ENCODE measurements around the gene FSCN2. TPM values are rescaled to one million over a fixed set of nuclear protein-coding genes. Genes with fewer than 3 reads are reported as not detected.

The FSCN2 gene
- total RNA-seq, 1 experiment from 2014 or later, result 2.9 TPM

DNA sequence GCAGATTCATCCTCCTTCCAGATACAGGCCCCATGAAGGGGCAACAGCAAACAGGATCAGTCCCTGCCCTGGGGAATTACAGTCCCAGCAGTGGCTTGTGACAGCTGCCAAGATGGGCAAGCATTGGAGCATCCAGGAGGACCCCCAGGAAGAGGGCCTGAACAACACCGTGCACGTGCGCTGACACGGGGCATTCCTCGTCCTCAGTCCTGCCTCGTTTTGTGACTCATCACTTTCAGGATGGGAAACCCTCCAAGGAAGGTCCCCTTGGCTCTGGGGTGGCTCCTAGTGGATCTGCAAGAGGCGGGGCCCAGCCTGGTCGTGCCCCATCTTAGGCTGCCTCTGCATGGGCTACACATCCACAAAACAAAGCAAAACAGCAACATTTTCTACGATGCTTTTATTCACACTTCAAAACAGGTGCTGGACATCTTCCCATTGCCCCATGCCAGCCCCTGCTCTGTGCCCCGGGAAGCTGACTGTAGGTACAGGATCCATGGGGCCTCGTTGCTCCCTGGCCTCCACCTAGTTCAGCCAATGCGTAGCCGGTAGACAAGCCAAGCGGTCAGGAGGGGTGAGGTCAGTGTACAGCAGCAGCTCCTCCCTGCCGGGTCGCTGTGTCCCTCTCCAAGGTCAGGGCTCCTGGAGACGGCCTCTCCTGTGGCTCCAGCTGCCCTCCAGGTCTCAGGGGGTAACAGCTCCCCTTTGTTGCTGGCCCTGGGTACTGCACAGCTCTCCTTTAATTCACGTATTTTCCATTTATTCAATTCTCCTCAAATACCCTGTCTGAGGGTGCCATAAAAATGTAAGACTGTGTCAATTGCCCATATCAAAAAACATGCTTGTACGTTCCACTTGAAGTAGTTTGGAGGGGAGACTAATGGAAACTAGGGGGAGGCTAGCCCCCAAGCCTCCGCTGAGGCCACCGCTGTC, 47.8 kb upstream of the FSCN2 start:
- CTCF ChIA-PET, result interaction anchor here (0.7 to 1.0 kb wide), 2 partner anchors 39 to 66 kb away, joined by 3 to 4 read pairs; no protein-coding TSS in a partner anchor
- H3K27ac Mint-ChIP-seq (ENCODE audit: unreplicated experiment), result no peak overlapping the region
- no peak overlapping the region for H3K4me3 ChIP-seq (ENCODE audit: low read depth, low read length)
- DNase-seq, result no peak
- intact Hi-C loops (cut with micrococcal nuclease; ENCODE audit: unreplicated experiment), result loop anchor here (2.0 kb wide), 1 partner anchor 40 kb away; no protein-coding TSS in a partner anchor
- H3K27me3 ChIP-seq (replicated peaks; ENCODE audit: control insufficient read depth, insufficient read depth, low read length), result no peaks in the 10 kb centered on the region
- H3K4me3 Mint-ChIP-seq (ENCODE audit: unreplicated experiment), result no peak overlapping the region
- no TSS peak for BruUV-seq (replicated peaks)
- no peak for TF ChIP-seq CTCF (IDR thresholded peaks at IDR 0.05; ENCODE audit: insufficient read depth in 1 of 2, low read depth in 1 of 2, low read length in 1 of 2, severe bottlenecking in 1 of 2, unreplicated experiment in 1 of 2)
- no peaks in the 10 kb centered on the region for H3K36me3 ChIP-seq (ENCODE audit: control insufficient read depth, insufficient read depth, low read length)
- no peaks in the 10 kb centered on the region for H3K9me3 Mint-ChIP-seq (ENCODE audit: unreplicated experiment)
- peaks cover 14% of the 10 kb centered on the region for H3K4me1 ChIP-seq
- no peaks in the 10 kb centered on the region for H3K4me1 Mint-ChIP-seq (ENCODE audit: low read depth, unreplicated experiment)
- H3K36me3 Mint-ChIP-seq (ENCODE audit: insufficient read depth, unreplicated experiment), result peaks cover 5% of the 10 kb centered on the region
- H3K27me3 Mint-ChIP-seq (ENCODE audit: insufficient read depth, unreplicated experiment), result no peaks in the 10 kb centered on the region
- POLR2A ChIA-PET, result no interaction called here
- H3K9me3 ChIP-seq, result no peaks in the 10 kb centered on the region

DNA sequence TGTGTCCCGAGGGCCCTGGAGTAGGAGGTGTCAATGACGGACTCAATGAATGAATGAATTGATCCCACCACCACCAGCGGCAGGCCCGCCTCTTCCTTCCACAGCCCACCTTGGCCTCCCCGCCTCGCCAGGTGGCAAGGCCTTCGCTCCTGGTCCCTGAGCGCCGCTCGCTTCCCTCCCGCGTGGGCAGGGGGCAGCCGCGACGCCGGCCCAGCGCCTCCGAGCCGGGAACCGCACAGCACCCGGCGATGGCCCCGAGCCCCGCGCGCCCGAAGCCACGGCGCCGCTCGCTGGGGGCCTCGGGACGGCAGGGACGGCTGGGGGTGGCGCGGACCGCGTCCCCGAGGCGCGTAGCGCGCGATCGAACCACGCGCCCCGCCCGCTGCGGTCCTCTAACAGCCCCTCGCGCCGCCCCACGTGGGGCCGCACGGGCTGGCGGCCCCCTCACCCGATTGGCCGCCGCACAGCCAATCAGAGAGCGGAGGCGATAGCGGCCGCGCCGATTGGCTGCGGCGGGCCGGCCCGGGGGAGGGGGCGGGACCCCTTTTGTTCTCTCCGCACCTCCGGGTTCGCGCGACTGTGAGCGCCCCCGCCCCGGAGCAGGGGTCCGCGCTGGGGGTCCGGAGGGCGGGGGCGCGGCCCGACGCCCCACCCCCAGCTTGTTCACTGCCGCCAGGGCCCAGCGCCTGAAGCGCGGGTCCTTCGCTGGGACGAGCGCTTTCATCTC, 46.9 kb upstream of the FSCN2 start:
- H3K9me3 ChIP-seq, result no peaks in the 10 kb centered on the region
- ChIA-PET POLR2A (no interaction called here), CTCF (interaction anchor here (0.7 to 1.0 kb wide), 2 partner anchors 38 to 66 kb away, joined by 3 to 4 read pairs; no protein-coding TSS in a partner anchor)
- DNase-seq, result no peak
- Mint-ChIP-seq H3K36me3 (ENCODE audit: insufficient read depth, unreplicated experiment) (peaks cover 5% of the 10 kb centered on the region), H3K27ac (ENCODE audit: unreplicated experiment) (no peak overlapping the region), H3K4me1 (ENCODE audit: low read depth, unreplicated experiment) (no peaks in the 10 kb centered on the region), H3K27me3 (ENCODE audit: insufficient read depth, unreplicated experiment) (no peaks in the 10 kb centered on the region), H3K4me3 (ENCODE audit: unreplicated experiment) (no peak overlapping the region), H3K9me3 (ENCODE audit: unreplicated experiment) (no peaks in the 10 kb centered on the region)
- H3K36me3 ChIP-seq (ENCODE audit: control insufficient read depth, insufficient read depth, low read length), result no peaks in the 10 kb centered on the region
- H3K27me3 ChIP-seq (replicated peaks; ENCODE audit: control insufficient read depth, insufficient read depth, low read length), result no peaks in the 10 kb centered on the region
- no peak overlapping the region for H3K4me3 ChIP-seq (ENCODE audit: low read depth, low read length)
- no peak for TF ChIP-seq CTCF (IDR thresholded peaks at IDR 0.05; ENCODE audit: insufficient read depth in 1 of 2, low read depth in 1 of 2, low read length in 1 of 2, severe bottlenecking in 1 of 2, unreplicated experiment in 1 of 2)
- no TSS peak for BruUV-seq (replicated peaks)
- peaks cover 14% of the 10 kb centered on the region for H3K4me1 ChIP-seq
- intact Hi-C loops (cut with micrococcal nuclease; ENCODE audit: unreplicated experiment), result loop anchor here (2.0 kb wide), 1 partner anchor 40 kb away; no protein-coding TSS in a partner anchor

GRCh38 chr17:81481815-81482505, 46.2 kb upstream of the FSCN2 start:
- H3K4me1 Mint-ChIP-seq (ENCODE audit: low read depth, unreplicated experiment), result no peaks in the 10 kb centered on the region
- intact Hi-C loops (cut with micrococcal nuclease; ENCODE audit: unreplicated experiment), result loop anchor here (2.0 kb wide), 1 partner anchor 41 kb away; no protein-coding TSS in a partner anchor
- Histone ChIP-seq H3K27me3 (replicated peaks; ENCODE audit: control insufficient read depth, insufficient read depth, low read length) (no peaks in the 10 kb centered on the region), H3K36me3 (ENCODE audit: control insufficient read depth, insufficient read depth, low read length) (no peaks in the 10 kb centered on the region), H3K4me3 (ENCODE audit: low read depth, low read length) (no peak overlapping the region), H3K4me1 (peaks cover 14% of the 10 kb centered on the region), H3K9me3 (no peaks in the 10 kb centered on the region)
- TF ChIP-seq CTCF (IDR thresholded peaks at IDR 0.05; ENCODE audit: insufficient read depth in 1 of 2, low read depth in 1 of 2, low read length in 1 of 2, severe bottlenecking in 1 of 2, unreplicated experiment in 1 of 2), result no peak
- BruUV-seq (replicated peaks), result no TSS peak
- H3K4me3 Mint-ChIP-seq (ENCODE audit: unreplicated experiment), result no peak overlapping the region
- H3K27me3 Mint-ChIP-seq (ENCODE audit: insufficient read depth, unreplicated experiment), result no peaks in the 10 kb centered on the region
- H3K27ac Mint-ChIP-seq (ENCODE audit: unreplicated experiment), result no peak overlapping the region
- ChIA-PET POLR2A (no interaction called here), CTCF (interaction anchor here (3.6 kb wide), 1 partner anchor 41 kb away, joined by 17 read pairs; no protein-coding TSS in a partner anchor)
- H3K9me3 Mint-ChIP-seq (ENCODE audit: unreplicated experiment), result no peaks in the 10 kb centered on the region
- DNase-seq, result no peak
- peaks cover 5% of the 10 kb centered on the region for H3K36me3 Mint-ChIP-seq (ENCODE audit: insufficient read depth, unreplicated experiment)
